Neural cell (in vitro differentiated cells): ENCODE data around the gene ACTL9. TPM values are rescaled to one million over a fixed set of nuclear protein-coding genes. Genes with fewer than 3 reads are reported as not detected.

Experiments
- H2AFZ ChIP-seq: fragments of 200-600, 300-800 bp; sonication (generic), shearing (Covaris generic); 2 replicates; pipeline ENCODE4 v1.6.0; 2014; ENCODE audit warnings: low read depth, mild to moderate bottlenecking, antibody characterized with exemption, low read length, moderate library complexity
- H3F3A ChIP-seq: fragments of 200-600 bp; shearing (Covaris generic); 2 replicates; pipeline ENCODE4 v1.6.1; 2016; ENCODE audit warnings: mild to moderate bottlenecking, moderate library complexity, mixed read lengths, antibody characterized with exemption, low read length; ENCODE audit not compliant: insufficient read depth, poor library complexity, severe bottlenecking
- H3K27ac ChIP-seq: fragments of 200-600, 300-800 bp; sonication (generic), shearing (Covaris generic); 2 replicates; pipeline ENCODE4 v1.5.1; 2014; ENCODE audit warnings: mild to moderate bottlenecking, low read length, moderate library complexity
- H3K27me3 ChIP-seq: fragments of 300-800, 200-600 bp; sonication (generic), shearing (Covaris generic); 2 replicates; pipeline ENCODE4 v1.6.0; 2014; ENCODE audit warnings: mild to moderate bottlenecking, low read depth, low read length, moderate library complexity; ENCODE audit not compliant: insufficient read depth
- H3K36me3 ChIP-seq: fragments of 300-800, 200-600 bp; sonication (generic), shearing (Covaris generic); 2 replicates; pipeline ENCODE4 v1.5.1; 2014; ENCODE audit warnings: mild to moderate bottlenecking, antibody characterized with exemption, low read length, moderate library complexity; ENCODE audit not compliant: insufficient read depth
- H3K4me2 ChIP-seq: fragments of 300-800, 200-600 bp; sonication (generic), shearing (Covaris generic); 2 replicates; pipeline ENCODE4 v1.6.0; 2014; ENCODE audit warnings: mild to moderate bottlenecking, low read length
- H3K4me3 ChIP-seq: fragments of 300-800, 200-600 bp; sonication (generic), shearing (Covaris generic); 2 replicates; pipeline ENCODE4 v1.5.1; 2014; ENCODE audit warnings: mild to moderate bottlenecking, low read length, moderate library complexity
- H3K79me2 ChIP-seq: fragments of 200-600 bp; shearing (Covaris generic); replicated peaks from 2 replicates; pipeline ENCODE4 v1.6.0; 2014; ENCODE audit warnings: mild to moderate bottlenecking, low read length, moderate library complexity; ENCODE audit not compliant: insufficient read depth
- H3K9ac ChIP-seq: fragments of 300-800, 200-600 bp; sonication (generic), shearing (Covaris generic); 2 replicates; pipeline ENCODE4 v1.6.1; 2016; ENCODE audit warnings: mild to moderate bottlenecking, low read length, mixed read lengths
- H3K9me2 ChIP-seq: fragments of 200-600 bp; shearing (Covaris generic); 2 replicates; pipeline ENCODE4 v1.6.1; 2016; ENCODE audit warnings: mild to moderate bottlenecking, low read length, mixed read lengths; ENCODE audit not compliant: insufficient read depth
- H3K9me3 ChIP-seq: fragments of 200-600, 300-800 bp; sonication (generic), shearing (Covaris generic); 2 replicates; pipeline ENCODE4 v1.6.1; 2016; ENCODE audit warnings: mild to moderate bottlenecking, mixed run types, low read length, moderate library complexity, mixed read lengths
- H4K20me1 ChIP-seq: fragments of 200-600 bp; shearing (Covaris generic); 2 replicates; pipeline ENCODE4 v1.6.1; 2016; ENCODE audit warnings: mild to moderate bottlenecking, mixed run types; ENCODE audit not compliant: insufficient read depth
- EP300 ChIP-seq: fragments of 450-650 bp; conservative IDR thresholded peaks from 2 replicates; pipeline ENCODE4 v1.6.1; 2014; ENCODE audit warnings: antibody characterized with exemption, mild to moderate bottlenecking, moderate library complexity; ENCODE audit not compliant: poor library complexity, severe bottlenecking
- EZH2 ChIP-seq: fragments of 200-600, 300-800 bp; shearing (Covaris generic), sonication (generic); IDR thresholded peaks from 2 replicates; pipeline ENCODE4 v1.6.1; 2014; ENCODE audit warnings: antibody characterized with exemption, low read length, borderline replicate concordance, mild to moderate bottlenecking; ENCODE audit not compliant: insufficient read depth, poor library complexity, severe bottlenecking
- MXI1 ChIP-seq: fragments of 450-650 bp; conservative IDR thresholded peaks from 2 replicates; pipeline ENCODE4 v1.6.1; 2014; ENCODE audit warnings: antibody characterized with exemption, mild to moderate bottlenecking; ENCODE audit not compliant: poor library complexity, severe bottlenecking
- POLR2AphosphoS5 ChIP-seq: IDR thresholded peaks from 2 replicates; pipeline ENCODE4 v1.6.1; 2012
- RAD21 ChIP-seq: fragments of 450-650 bp; conservative IDR thresholded peaks from 2 replicates; pipeline ENCODE4 v1.6.1; 2014; ENCODE audit warnings: antibody characterized with exemption, mild to moderate bottlenecking, moderate library complexity
- SMC3 ChIP-seq: fragments of 450-650 bp; conservative IDR thresholded peaks from 2 replicates; pipeline ENCODE4 v1.6.1; 2014; ENCODE audit warnings: antibody characterized with exemption, mild to moderate bottlenecking, moderate library complexity; ENCODE audit not compliant: poor library complexity
- TAF1 ChIP-seq: IDR thresholded peaks from 2 replicates; pipeline ENCODE4 v1.6.1; 2012; ENCODE audit warnings: low read depth
- polyA plus RNA-seq: library from polyadenylated mRNA; depleted of rRNA; stranded (reverse); fragments of >200 nt; gene quantifications from 2 replicates; pipeline ENCODE4 v1.2.3, GENCODE V29; 2014
- TF ChIP-seq, protein P1 (sequence below): IDR thresholded peaks from 2 replicates; pipeline ENCODE4 v1.6.1; 2012; ENCODE audit warnings: borderline replicate concordance
- TF ChIP-seq, protein P2 (sequence below): fragments of 450-650 bp; IDR thresholded peaks from 2 replicates; pipeline ENCODE4 v1.5.1; 2014; ENCODE audit warnings: antibody characterized with exemption, mild to moderate bottlenecking, moderate library complexity; ENCODE audit not compliant: poor library complexity, severe bottlenecking

Gene ACTL9
- polyA plus RNA-seq, 1 donor from 2014 or later = not detected

GRCh38 chr19:8699908-8700307, 1.3 kb upstream of the ACTL9 start:
- Histone ChIP-seq H4K20me1 (no peaks in the 10 kb centered on the region), H3K9ac (no peak overlapping the region), H3K9me3 (no peaks in the 10 kb centered on the region), H3K9me2 (no peaks in the 10 kb centered on the region), H3K79me2 (no peaks in the 10 kb centered on the region), H2AFZ (no peak overlapping the region), H3K4me3 (no peak overlapping the region), H3K27ac (no peak overlapping the region), H3K27me3 (no peaks in the 10 kb centered on the region), H3F3A (no peaks in the 10 kb centered on the region), H3K4me2 (no peak overlapping the region), H3K36me3 (no peaks in the 10 kb centered on the region)
- TF ChIP-seq MXI1 = no peak
- TF ChIP-seq, protein P1, sequence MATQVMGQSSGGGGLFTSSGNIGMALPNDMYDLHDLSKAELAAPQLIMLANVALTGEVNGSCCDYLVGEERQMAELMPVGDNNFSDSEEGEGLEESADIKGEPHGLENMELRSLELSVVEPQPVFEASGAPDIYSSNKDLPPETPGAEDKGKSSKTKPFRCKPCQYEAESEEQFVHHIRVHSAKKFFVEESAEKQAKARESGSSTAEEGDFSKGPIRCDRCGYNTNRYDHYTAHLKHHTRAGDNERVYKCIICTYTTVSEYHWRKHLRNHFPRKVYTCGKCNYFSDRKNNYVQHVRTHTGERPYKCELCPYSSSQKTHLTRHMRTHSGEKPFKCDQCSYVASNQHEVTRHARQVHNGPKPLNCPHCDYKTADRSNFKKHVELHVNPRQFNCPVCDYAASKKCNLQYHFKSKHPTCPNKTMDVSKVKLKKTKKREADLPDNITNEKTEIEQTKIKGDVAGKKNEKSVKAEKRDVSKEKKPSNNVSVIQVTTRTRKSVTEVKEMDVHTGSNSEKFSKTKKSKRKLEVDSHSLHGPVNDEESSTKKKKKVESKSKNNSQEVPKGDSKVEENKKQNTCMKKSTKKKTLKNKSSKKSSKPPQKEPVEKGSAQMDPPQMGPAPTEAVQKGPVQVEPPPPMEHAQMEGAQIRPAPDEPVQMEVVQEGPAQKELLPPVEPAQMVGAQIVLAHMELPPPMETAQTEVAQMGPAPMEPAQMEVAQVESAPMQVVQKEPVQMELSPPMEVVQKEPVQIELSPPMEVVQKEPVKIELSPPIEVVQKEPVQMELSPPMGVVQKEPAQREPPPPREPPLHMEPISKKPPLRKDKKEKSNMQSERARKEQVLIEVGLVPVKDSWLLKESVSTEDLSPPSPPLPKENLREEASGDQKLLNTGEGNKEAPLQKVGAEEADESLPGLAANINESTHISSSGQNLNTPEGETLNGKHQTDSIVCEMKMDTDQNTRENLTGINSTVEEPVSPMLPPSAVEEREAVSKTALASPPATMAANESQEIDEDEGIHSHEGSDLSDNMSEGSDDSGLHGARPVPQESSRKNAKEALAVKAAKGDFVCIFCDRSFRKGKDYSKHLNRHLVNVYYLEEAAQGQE = no peak
- no peak for TF ChIP-seq EZH2
- TF ChIP-seq RAD21 = no peak
- TF ChIP-seq, protein P2, sequence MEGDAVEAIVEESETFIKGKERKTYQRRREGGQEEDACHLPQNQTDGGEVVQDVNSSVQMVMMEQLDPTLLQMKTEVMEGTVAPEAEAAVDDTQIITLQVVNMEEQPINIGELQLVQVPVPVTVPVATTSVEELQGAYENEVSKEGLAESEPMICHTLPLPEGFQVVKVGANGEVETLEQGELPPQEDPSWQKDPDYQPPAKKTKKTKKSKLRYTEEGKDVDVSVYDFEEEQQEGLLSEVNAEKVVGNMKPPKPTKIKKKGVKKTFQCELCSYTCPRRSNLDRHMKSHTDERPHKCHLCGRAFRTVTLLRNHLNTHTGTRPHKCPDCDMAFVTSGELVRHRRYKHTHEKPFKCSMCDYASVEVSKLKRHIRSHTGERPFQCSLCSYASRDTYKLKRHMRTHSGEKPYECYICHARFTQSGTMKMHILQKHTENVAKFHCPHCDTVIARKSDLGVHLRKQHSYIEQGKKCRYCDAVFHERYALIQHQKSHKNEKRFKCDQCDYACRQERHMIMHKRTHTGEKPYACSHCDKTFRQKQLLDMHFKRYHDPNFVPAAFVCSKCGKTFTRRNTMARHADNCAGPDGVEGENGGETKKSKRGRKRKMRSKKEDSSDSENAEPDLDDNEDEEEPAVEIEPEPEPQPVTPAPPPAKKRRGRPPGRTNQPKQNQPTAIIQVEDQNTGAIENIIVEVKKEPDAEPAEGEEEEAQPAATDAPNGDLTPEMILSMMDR = no peak
- no peak for TF ChIP-seq SMC3

- Histone ChIP-seq H3K36me3 (no peaks in the 10 kb centered on the region), H3K9me3 (no peaks in the 10 kb centered on the region), H3F3A (no peaks in the 10 kb centered on the region), H2AFZ (no peak overlapping the region), H3K9me2 (no peaks in the 10 kb centered on the region), H4K20me1 (no peaks in the 10 kb centered on the region), H3K9ac (no peak overlapping the region), H3K4me3 (no peak overlapping the region), H3K79me2 (no peaks in the 10 kb centered on the region), H3K27ac (no peak overlapping the region), H3K27me3 (no peaks in the 10 kb centered on the region), H3K4me2 (no peak overlapping the region)
- no peak for TF ChIP-seq POLR2AphosphoS5
- TF ChIP-seq EZH2 = no peak
- TF ChIP-seq RAD21 = no peak
- TF ChIP-seq TAF1 = no peak
- TF ChIP-seq EP300 = no peak
- TF ChIP-seq, protein P2 = no peak
- TF ChIP-seq, protein P1 = no peak
- no peak for TF ChIP-seq MXI1
- no peak for TF ChIP-seq SMC3
Observed at GRCh38 chr19:8697671-8698432, 743 bp downstream of the ACTL9 start.
